Heart right ventricle (tissue), 16 donors: ENCODE measurements around the gene FAM234B. TPM values are rescaled to one million over a fixed set of nuclear protein-coding genes. Genes with fewer than 3 reads are reported as not detected.

Experiments used
- ATAC-seq, 8 donors: fragments of 200-7000 bp; cut with Tn5 transposase; one replicate each; pipeline ENCODE4 v1.9.1; 2020; ENCODE audit warnings: mild to moderate bottlenecking in 8 of 8, moderate library complexity in 8 of 8, moderate number of reproducible peaks in 1 of 8
- DNase-seq, 2 donors: peaks; one replicate each; pipeline ENCODE4 v3.0.0-alpha.2; 2020
- H3K27ac ChIP-seq, 10 donors: fragments of 200-600 bp; sonication (generic) in 2 of 10; one replicate each; pipeline versions ENCODE4 v1.5.0 to v1.8.0; 2020 to 2022; ENCODE audit warnings: mild to moderate bottlenecking in 3 of 10
- H3K27me3 ChIP-seq, 7 donors: fragments of 200-600 bp; one replicate each; pipeline ENCODE4 v1.8.0; 2021 to 2022; ENCODE audit warnings: mild to moderate bottlenecking in 2 of 7
- H3K36me3 ChIP-seq, 9 donors: fragments of 200-600 bp; sonication (generic) in 1 of 9; one replicate each; pipeline versions ENCODE4 v1.5.0 to v1.8.0; 2020 to 2022; ENCODE audit warnings: mild to moderate bottlenecking in 2 of 9
- H3K4me1 ChIP-seq, 9 donors: fragments of 200-600 bp; sonication (generic) in 1 of 9; one replicate each; pipeline versions ENCODE4 v1.5.0 to v1.8.0; 2020 to 2022; ENCODE audit warnings: mild to moderate bottlenecking in 4 of 9
- H3K4me3 ChIP-seq, 10 donors: fragments of 200-600 bp; sonication (generic) in 2 of 10; one replicate each; pipeline versions ENCODE4 v1.5.0 to v1.8.0; 2020 to 2022; ENCODE audit warnings: mild to moderate bottlenecking in 7 of 10, moderate library complexity in 2 of 10
- H3K9me3 ChIP-seq, 11 donors: fragments of 200-600 bp in 10 of 11; sonication (generic) in 2 of 11; one replicate each; pipeline versions ENCODE4 v1.5.0 to v1.8.0; 2013 to 2022; ENCODE audit warnings: mild to moderate bottlenecking in 2 of 11, control low read depth in 1 of 11, moderate library complexity in 1 of 11
- CTCF ChIP-seq, 9 donors: fragments of 200-600 bp; sonication (generic) in 2 of 9; IDR thresholded peaks; one replicate each; pipeline versions ENCODE4 v1.5.0 to v1.8.0; 2021 to 2022; ENCODE audit warnings: antibody characterized with exemption in 9 of 9, mild to moderate bottlenecking in 5 of 9, moderate library complexity in 1 of 9
- WGBS, 2 donors: extraction: QIAGEN DNeasy Blood & Tissue Kit; methylation state at CpG; one replicate each; pipeline ENCODE4 v1.1.7; 2013; ENCODE audit warnings: inconsistent platforms in 1 of 2; 5-methylcytosine and 5-hydroxymethylcytosine counted together
- intact Hi-C, 10 donors: fragments of 100-400 bp; cut with DNase I; formaldehyde crosslinking; loops; one replicate each; pipeline versions ENCODE4 v1.11.1 to v1.14.2; 2022
- polyA plus RNA-seq, 2 donors: library from polyadenylated mRNA; stranded (reverse); fragments of 200-250 nt; gene quantifications; one replicate each; pipeline ENCODE4 v1.2.3, GENCODE V29; 2013
- total RNA-seq, 10 donors: library from RNA; stranded (reverse); fragmentation: NEBNext Ultra II Directional in 3 of 10; extraction: Animal tissue kit (Norgen Biotek cat#: 25700) in 3 of 10; gene quantifications; one replicate each; pipeline versions ENCODE4 v1.2.1 to v1.2.4, GENCODE V29; 2021 to 2023
- donor health status: Arrhythmogenic right ventricular cardiomyopathy.
- donor health status: ischemic (EF 13 %, LVEDD 7.1; RV severe dilation, severe dysfunction).
- donor health status: healthy with polysubstance abuse.
- donor health status: DM: no; HTN: yes; CAD: no.
- donor health status: DM: no; HTN: no; CAD: no.
- donor health status: ischemic (EF 25% LVEDD 6.9; RV normal size, moderate dysfunction).
- donor health status: ischemic (EF 25% LVEDD 5.7; RV mildly dilated, moderate dysfunction).
- donor health status: healthy.
- donor health status: DM: yes; HTN: yes; CAD: no.
- donor health status: Ischemic cardiomyopathy.
- donor health status: ischemic (EF 35%, LVEDD 5.7; RV mildly dilated, moderate dysfunction).
- donor health status: nonischemic (EF 11% LVEDD 7.7; RV severe dilation, severe dysfunction).
- donor health status: DM: yes; HTN: yes; CAD: no.
- donor health status: PGD.
- donor health status: ischemic (EF 29% LVEDD 5.4; RV normal size, mild dysfunction).
- donor health status: nonischemic (EF 23%, LVEDD 6.1; RV moderate dilation, normal function).

FAM234B gene
- total and polyA plus RNA-seq, 12 donors = 0.59 to 3.6 (median 2.2) TPM

- Histone ChIP-seq H3K4me3 (no peak overlapping the region), H3K27ac (no peak overlapping the region), H3K27me3 (no peaks in the 10 kb centered on the region), H3K9me3 (no peaks in the 10 kb centered on the region), H3K4me1 (peaks cover 0 to 8% (median 0%) of the 10 kb centered on the region in 9 donors), H3K36me3 (peaks cover 0 to 65% (median 9%) of the 10 kb centered on the region in 9 donors)
- WGBS, 2 donors = 93% methylated on average over 5 of the region's 5 CpGs
- intact Hi-C loops = no loop called here
- ATAC-seq (no peak), DNase-seq (no peak)
- no peak for TF ChIP-seq CTCF (IDR thresholded peaks at IDR 0.05)
These were observed 18.5 kb downstream of the FAM234B start for GRCh38 chr12:13062669-13063068.

- Histone ChIP-seq H3K36me3 (peaks cover 0 to 68% (median 8%) of the 10 kb centered on the region in 9 donors), H3K27me3 (no peaks in the 10 kb centered on the region), H3K27ac (no peak overlapping the region), H3K9me3 (no peaks in the 10 kb centered on the region), H3K4me3 (no peak overlapping the region), H3K4me1 (peaks cover 0 to 8% (median 0%) of the 10 kb centered on the region in 9 donors)
- intact Hi-C loops = no loop called here
- no peak for TF ChIP-seq CTCF (IDR thresholded peaks at IDR 0.05)
- 91 to 94% methylated on average over 2 of the region's 2 CpGs for WGBS, 2 donors
- ATAC-seq (no peak), DNase-seq (no peak)
These were observed 21.8 kb downstream of the FAM234B start for GRCh38 chr12:13066014-13066413.

GRCh38 chr12:13066459-13066858 lies 22.3 kb downstream of the FAM234B start:
- H3K27ac ChIP-seq = no peak overlapping the region
- WGBS, 2 donors = 86 to 89% methylated on average over 7 of the region's 7 CpGs
- H3K36me3 ChIP-seq = peaks cover 0 to 69% (median 8%) of the 10 kb centered on the region in 9 donors
- no peaks in the 10 kb centered on the region for H3K9me3 ChIP-seq
- no peak for DNase-seq
- H3K27me3 ChIP-seq = no peaks in the 10 kb centered on the region
- no peak overlapping the region for H3K4me3 ChIP-seq
- ATAC-seq = no peak
- peaks cover 0 to 8% (median 0%) of the 10 kb centered on the region in 9 donors for H3K4me1 ChIP-seq
- no peak for TF ChIP-seq CTCF (IDR thresholded peaks at IDR 0.05)
- intact Hi-C loops = no loop called here

- Histone ChIP-seq H3K4me1 (peaks cover 0 to 8% (median 0%) of the 10 kb centered on the region in 9 donors), H3K36me3 (peaks cover 0 to 71% (median 8%) of the 10 kb centered on the region in 9 donors), H3K9me3 (no peaks in the 10 kb centered on the region), H3K4me3 (no peak overlapping the region), H3K27me3 (no peaks in the 10 kb centered on the region), H3K27ac (no peak overlapping the region)
- ATAC-seq (no peak), DNase-seq (no peak)
- WGBS, 2 donors = 97 to 98% methylated on average over 1 of the region's 1 CpG
- no peak for TF ChIP-seq CTCF (IDR thresholded peaks at IDR 0.05)
- intact Hi-C loops = no loop called here
These were observed 23.1 kb downstream of the FAM234B start for GRCh38 chr12:13067322-13067721.
